HCT116 (cell line): Measurements from ENCODE around the gene PTRHD1. TPM values are rescaled to one million over a fixed set of nuclear protein-coding genes. Genes with fewer than 3 reads are reported as not detected.

Experiments used
- ATAC-seq: fragments of 200-7000 bp; cut with Tn5 transposase; 2 replicates; pipeline ENCODE4 v1.9.1; 2020; ENCODE audit warnings: mild to moderate bottlenecking, moderate library complexity
- BruUV-seq: library from RNA; stranded (reverse); fragments of 400-500 nt; replicated peaks from 2 replicates; lab custom pipeline; 2021; lab: Mats Ljungman, UMichigan
- CTCF ChIA-PET: fragments of 300-600 bp; sonication (Branson Sonifier 250); formaldehyde crosslinking; loops from one replicate; lab custom pipeline; 2021; ENCODE audit warnings: antibody characterized with exemption; lab: Charles Lee
- POLR2A ChIA-PET: fragments of 300-600, 350-600 bp; sonication (Branson Sonifier 250); formaldehyde crosslinking; loops from one replicate; lab custom pipeline; 2021; ENCODE audit warnings: antibody characterized with exemption; lab: Charles Lee
- RAD21 ChIA-PET, 2 experiments: fragments of 300-600 bp; sonication (Branson Sonifier 250); formaldehyde crosslinking; loops; one replicate each; lab custom pipeline; 2023; ENCODE audit warnings: low total read pairs in 2 of 2; ENCODE audit not compliant: uncharacterized antibody in 2 of 2, unreplicated experiment in 2 of 2, low non-redundant PET in 1 of 2; lab: Charles Lee
- DNase-seq: peaks from one replicate; pipeline ENCODE4 v3.0.0-alpha.2; 2010; ENCODE audit warnings: low read depth, low spot score
- H2AFZ ChIP-seq: fragments of 200-600 bp; shearing (Covaris generic), sonication (generic); 2 replicates; pipeline ENCODE4 v1.6.1; 2017; ENCODE audit warnings: low read depth, mixed run types, mixed read lengths, antibody characterized with exemption, low read length; ENCODE audit not compliant: poor library complexity, severe bottlenecking
- H3K27ac ChIP-seq: 2 replicates; pipeline ENCODE4 v1.5.1; 2012; ENCODE audit warnings: low read depth, low read length
- H3K27me3 ChIP-seq: fragments of 200-600 bp; sonication (generic); 2 replicates; pipeline ENCODE4 v1.6.1; 2016; ENCODE audit warnings: mixed run types, low read length, mixed read lengths; ENCODE audit not compliant: insufficient read depth
- H3K36me3 ChIP-seq, 2 experiments: fragments of 200-500 bp in 1 of 2; fragments of 200-600 bp in 1 of 2; sonication (Bioruptor generic) in 1 of 2; sonication (generic) in 1 of 2; 2 replicates each; pipeline versions ENCODE4 v1.5.1 to v1.6.1; 2014 to 2016; ENCODE audit warnings: low read length in 2 of 2, inconsistent platforms in 1 of 2, mixed read lengths in 1 of 2, mixed run types in 1 of 2; ENCODE audit not compliant: insufficient read depth in 2 of 2, control insufficient read depth in 1 of 2
- H3K4me1 ChIP-seq, 2 experiments: fragments of 200-600 bp in 1 of 2; sonication (generic) in 1 of 2; 2 replicates each; pipeline versions ENCODE4 v1.5.1 to v1.6.1; 2012 to 2017; ENCODE audit warnings: low read length in 2 of 2, inconsistent platforms in 1 of 2, mild to moderate bottlenecking in 1 of 2, mixed read lengths in 1 of 2, mixed run types in 1 of 2, moderate library complexity in 1 of 2; ENCODE audit not compliant: insufficient read depth in 2 of 2, control insufficient read depth in 1 of 2
- H3K4me2 ChIP-seq: fragments of 200-600 bp; sonication (generic); 2 replicates; pipeline ENCODE4 v1.6.1; 2017; ENCODE audit warnings: mixed run types, low read length, mixed read lengths
- H3K4me3 ChIP-seq, 2 experiments: fragments of 200-600 bp in 1 of 2; sonication (generic) in 1 of 2; replicated peaks in 1 of 2; 2 replicates each; pipeline ENCODE4 v1.5.1; 2011 to 2016; ENCODE audit warnings: low read length in 2 of 2, control low read depth in 1 of 2, low read depth in 1 of 2, mild to moderate bottlenecking in 1 of 2, mixed read lengths in 1 of 2, mixed run types in 1 of 2
- H3K79me2 ChIP-seq: fragments of 200-600 bp; sonication (generic); 2 replicates; pipeline ENCODE4 v1.6.1; 2017; ENCODE audit warnings: mild to moderate bottlenecking, mixed run types, low read length, moderate library complexity, mixed read lengths; ENCODE audit not compliant: insufficient read depth
- H3K9ac ChIP-seq: fragments of 200-600 bp; sonication (generic); 2 replicates; pipeline ENCODE4 v1.6.1; 2016; ENCODE audit warnings: low read length, mixed read lengths
- H3K9me2 ChIP-seq: fragments of 200-600 bp; sonication (generic), shearing (Covaris generic); 2 replicates; pipeline ENCODE4 v1.6.1; 2017; ENCODE audit warnings: mixed run types, mild to moderate bottlenecking, moderate library complexity; ENCODE audit not compliant: insufficient read depth
- H3K9me3 ChIP-seq, 2 experiments: fragments of 200-500 bp in 1 of 2; fragments of 200-600 bp in 1 of 2; sonication (Bioruptor generic) in 1 of 2; sonication (generic) in 1 of 2; 2 replicates each; pipeline ENCODE4 v1.6.1; 2014 to 2017; ENCODE audit warnings: low read length in 2 of 2, mixed read lengths in 2 of 2, inconsistent platforms in 1 of 2, low read depth in 1 of 2, mild to moderate bottlenecking in 1 of 2, mixed run types in 1 of 2, moderate library complexity in 1 of 2; ENCODE audit not compliant: control insufficient read depth in 1 of 2, insufficient read depth in 1 of 2
- H4K20me1 ChIP-seq: fragments of 200-600 bp; sonication (generic), shearing (Covaris generic); 2 replicates; pipeline ENCODE4 v1.6.1; 2017; ENCODE audit warnings: mixed run types, mild to moderate bottlenecking, moderate library complexity; ENCODE audit not compliant: insufficient read depth
- ATF3 ChIP-seq: IDR thresholded peaks from 2 replicates; pipeline ENCODE4 v1.6.1; 2012
- CEBPB ChIP-seq: IDR thresholded peaks from 2 replicates; pipeline ENCODE4 v1.6.1; 2012; ENCODE audit warnings: low read depth
- CTCF ChIP-seq, 3 experiments: fragments of 200-600 bp in 1 of 3; sonication (generic) in 1 of 3; IDR thresholded peaks in 2 of 3; conservative IDR thresholded peaks in 1 of 3; 2 replicates each; pipeline ENCODE4 v1.5.1; 2012 to 2017; ENCODE audit warnings: low read depth in 2 of 3, low read length in 2 of 3, antibody characterized with exemption in 1 of 3, borderline replicate concordance in 1 of 3, control low read depth in 1 of 3, mild to moderate bottlenecking in 1 of 3, mixed read lengths in 1 of 3, mixed run types in 1 of 3, moderate library complexity in 1 of 3; ENCODE audit not compliant: insufficient read depth in 1 of 3
- ELF1 ChIP-seq: IDR thresholded peaks from 2 replicates; pipeline ENCODE4 v1.6.1; 2012; ENCODE audit warnings: low read depth, borderline replicate concordance
- EZH2 ChIP-seq: fragments of 200-600 bp; sonication (generic); IDR thresholded peaks from 2 replicates; pipeline ENCODE4 v1.6.1; 2017; ENCODE audit warnings: antibody characterized with exemption, mixed run types
- EZH2phosphoT487 ChIP-seq: fragments of 200-600 bp; IDR thresholded peaks from 2 replicates; pipeline ENCODE4 v1.6.1; 2018; ENCODE audit warnings: antibody characterized with exemption, borderline replicate concordance
- FOSL1 ChIP-seq: IDR thresholded peaks from 2 replicates; pipeline ENCODE4 v1.6.1; 2012; ENCODE audit warnings: low read depth
- JUND ChIP-seq: IDR thresholded peaks from 2 replicates; pipeline ENCODE4 v1.6.1; 2012
- MAX ChIP-seq: IDR thresholded peaks from 2 replicates; pipeline ENCODE4 v1.6.1; 2012
- POLR2A ChIP-seq: IDR thresholded peaks from 2 replicates; pipeline ENCODE4 v1.7.0; 2011; ENCODE audit warnings: borderline replicate concordance; ENCODE audit not compliant: insufficient read depth, insufficient read length; ENCODE audit errors: extremely low read depth
- RAD21 ChIP-seq: IDR thresholded peaks from 2 replicates; pipeline ENCODE4 v1.6.1; 2012; ENCODE audit warnings: low read depth, mild to moderate bottlenecking
- TCF7L2 ChIP-seq: IDR thresholded peaks from 2 replicates; pipeline ENCODE4 v1.7.0; 2011; ENCODE audit warnings: borderline replicate concordance, inconsistent platforms; ENCODE audit not compliant: insufficient read depth, insufficient read length; ENCODE audit errors: extremely low read depth
- ZFX ChIP-seq: fragments of 450-650 bp; IDR thresholded peaks from 2 replicates; pipeline ENCODE4 v1.6.1; 2017
- ZNF274 ChIP-seq: fragments of 200-500 bp; sonication (Bioruptor generic); IDR thresholded peaks from 2 replicates; pipeline ENCODE4 v1.6.1; 2014; ENCODE audit warnings: mild to moderate bottlenecking, low read depth, low read length, inconsistent platforms
- intact Hi-C: fragments of 100-400 bp; cut with micrococcal nuclease; formaldehyde crosslinking; loops from 2 replicates; pipeline ENCODE4 v1.10.0; 2022
- total RNA-seq: library from RNA; stranded (reverse); gene quantifications from one replicate; pipeline ENCODE4 v1.2.1, GENCODE V29; 2021; ENCODE audit not compliant: unreplicated experiment

The PTRHD1 gene
- total RNA-seq, 1 experiment from 2014 or later = 24.3 TPM

GRCh38 chr2:24832073-24832461 lies 38.9 kb upstream of the PTRHD1 start:
- Histone ChIP-seq H3K27me3 (no peaks in the 10 kb centered on the region), H3K9me3 (no peaks in the 10 kb centered on the region), H3K27ac (no peak overlapping the region), H2AFZ (no peak overlapping the region), H3K9me2 (no peaks in the 10 kb centered on the region), H3K9ac (no peak overlapping the region), H3K4me1 (peaks cover 0 to 17% of the 10 kb centered on the region in 2 experiments; a peak in 2 of 4 replicates), H3K79me2 (no peaks in the 10 kb centered on the region), H3K36me3 (peaks cover 0 to 19% of the 10 kb centered on the region in 2 experiments; a peak in 3 of 4 replicates), H4K20me1 (no peaks in the 10 kb centered on the region), H3K4me2 (no peak overlapping the region), H3K4me3 (no peak overlapping the region)
- BruUV-seq = no TSS peak
- DNase-seq (no peak), ATAC-seq (no peak)
- intact Hi-C loops = no loop called here
- ChIA-PET POLR2A (no interaction called here), CTCF (no interaction called here), RAD21 (no interaction called here)
- TF ChIP-seq TCF7L2 (no peak), ATF3 (no peak), ZNF274 (no peak), CEBPB (no peak), POLR2A (no peak), CTCF (IDR thresholded peaks at IDR 0.05 in 2 of 3, conservative IDR thresholded peaks at IDR 0.05 in 1 of 3; ENCODE audit: borderline replicate concordance in 1 of 3, insufficient read depth in 1 of 3, low read depth in 2 of 3, low read length in 2 of 3) (no peak), EZH2phosphoT487 (no peak), ZFX (no peak), ELF1 (no peak), EZH2 (no peak), FOSL1 (no peak), MAX (no peak), JUND (no peak), RAD21 (no peak)
